HEK293 (cell line): Measurements from ENCODE around the gene H2AZ2.

Source experiments
- CTCF ChIA-PET: fragments of 350-600 bp; formaldehyde crosslinking; extraction: SDS; loops from one replicate; lab custom pipeline; 2021; ENCODE audit warnings: antibody characterized with exemption; lab: Yijun Ruan, JAX
- POLR2A ChIA-PET: fragments of 300-600 bp; formaldehyde crosslinking; extraction: SDS; loops from one replicate; lab custom pipeline; 2020; ENCODE audit warnings: antibody characterized with exemption, inconsistent platforms; lab: Yijun Ruan, JAX
- H3K27ac ChIP-seq: fragments of 200-500 bp; sonication (Bioruptor generic); 2 replicates; pipeline ENCODE4 v1.5.1; 2014; ENCODE audit warnings: low read depth, low read length, control low read depth, inconsistent platforms; ENCODE audit errors: extremely low read depth
- H3K36me3 ChIP-seq, 2 experiments: fragments of 200-500 bp in 1 of 2; sonication (Bioruptor generic) in 1 of 2; 1 replicate in 1 of 2; 2 replicates in 1 of 2; pipeline ENCODE4 v1.5.1; 2014 to 2017; ENCODE audit warnings: inconsistent platforms in 2 of 2, low read length in 2 of 2; ENCODE audit not compliant: control insufficient read depth in 2 of 2, insufficient read depth in 1 of 2
- H3K4me1 ChIP-seq: fragments of 200-500 bp; sonication (Bioruptor generic); 2 replicates; pipeline ENCODE4 v1.5.1; 2014; ENCODE audit warnings: mild to moderate bottlenecking, low read length, inconsistent platforms; ENCODE audit not compliant: control insufficient read depth, insufficient read depth
- H3K4me3 ChIP-seq: 2 replicates; pipeline ENCODE4 v1.5.1; 2011; ENCODE audit warnings: low read depth, mild to moderate bottlenecking, control low read depth, low read length, moderate library complexity
- H3K9me3 ChIP-seq: fragments of 200-500 bp; sonication (Bioruptor generic); 2 replicates; pipeline ENCODE4 v1.5.1; 2014; ENCODE audit warnings: low read depth, low read length, inconsistent platforms; ENCODE audit not compliant: control insufficient read depth, insufficient read depth
- GLIS2 ChIP-seq: fragments of 450-650 bp; formaldehyde crosslinking; IDR thresholded peaks from 2 replicates; pipeline ENCODE4 v1.5.1; 2016; ENCODE audit warnings: missing biosample characterization, missing genetic modification characterization
- IKZF3 ChIP-seq: fragments of 450-650 bp; IDR thresholded peaks from 2 replicates; pipeline ENCODE4 v1.5.0; 2018; ENCODE audit warnings: missing biosample characterization, mild to moderate bottlenecking, missing genetic modification characterization, moderate library complexity
- SCRT2 ChIP-seq: fragments of 450-650 bp; formaldehyde crosslinking; IDR thresholded peaks from 2 replicates; pipeline ENCODE4 v1.5.1; 2016; ENCODE audit warnings: missing biosample characterization, missing genetic modification characterization
- ZBTB10 ChIP-seq: fragments of 450-650 bp; formaldehyde crosslinking; IDR thresholded peaks from 2 replicates; pipeline ENCODE4 v1.5.1; 2016; ENCODE audit warnings: missing biosample characterization, missing genetic modification characterization
- ZBTB17 ChIP-seq: fragments of 450-650 bp; formaldehyde crosslinking; IDR thresholded peaks from 2 replicates; pipeline ENCODE4 v1.5.1; 2016; ENCODE audit warnings: missing biosample characterization, missing genetic modification characterization
- ZEB2 ChIP-seq: fragments of 450-650 bp; formaldehyde crosslinking; IDR thresholded peaks from 2 replicates; pipeline ENCODE4 v1.5.1; 2016; ENCODE audit warnings: missing biosample characterization, missing genetic modification characterization
- ZNF148 ChIP-seq: fragments of 450-650 bp; formaldehyde crosslinking; IDR thresholded peaks from 2 replicates; pipeline ENCODE4 v1.5.0; 2017; ENCODE audit warnings: missing biosample characterization, missing genetic modification characterization, borderline replicate concordance
- ZNF2 ChIP-seq: fragments of 450-650 bp; formaldehyde crosslinking; IDR thresholded peaks from 2 replicates; pipeline ENCODE4 v1.5.1; 2016; ENCODE audit warnings: missing biosample characterization, missing genetic modification characterization
- ZNF292 ChIP-seq: fragments of 450-650 bp; formaldehyde crosslinking; IDR thresholded peaks from 2 replicates; pipeline ENCODE4 v1.5.1; 2016; ENCODE audit warnings: low read depth, missing biosample characterization, missing genetic modification characterization, borderline replicate concordance
- ZNF530 ChIP-seq: fragments of 450-650 bp; formaldehyde crosslinking; IDR thresholded peaks from 2 replicates; pipeline ENCODE4 v1.5.1; 2016; ENCODE audit warnings: low read depth, missing biosample characterization, missing genetic modification characterization
- ZNF626 ChIP-seq: fragments of 450-650 bp; sonication (Bioruptor Pico); formaldehyde crosslinking; IDR thresholded peaks from 2 replicates; pipeline ENCODE4 v1.5.1; 2018; ENCODE audit warnings: missing biosample characterization, missing genetic modification characterization, inconsistent platforms
- TF ChIP-seq, protein P1 (sequence below): fragments of 450-650 bp; formaldehyde crosslinking; IDR thresholded peaks from 2 replicates; pipeline ENCODE4 v1.5.1; 2016; ENCODE audit warnings: missing biosample characterization, missing genetic modification characterization
- TF ChIP-seq, protein P2 (sequence below): fragments of 450-650 bp; formaldehyde crosslinking; IDR thresholded peaks from 2 replicates; pipeline ENCODE4 v1.5.1; 2016; ENCODE audit warnings: missing biosample characterization, missing genetic modification characterization, low read depth

Gene H2AZ2

GRCh38 chr7:44852590-44852989, 4.7 kb upstream of the H2AZ2 start:
- H3K9me3 ChIP-seq, result no peaks in the 10 kb centered on the region
- no peak overlapping the region for H3K4me3 ChIP-seq
- peaks cover 5% of the 10 kb centered on the region; the same call in 1 of the 2 replicates for H3K4me1 ChIP-seq
- no peak overlapping the region for H3K27ac ChIP-seq
- TF ChIP-seq IKZF3 (tag by site-specific recombination) (no peak), ZBTB17 (tag by site-specific recombination) (0 out of 2 replicates have a peak, but pooled peaks have one; percentile 11), ZEB2 (tag by site-specific recombination) (no peak), ZNF530 (tag by site-specific recombination) (no peak)
- TF ChIP-seq, protein P1, sequence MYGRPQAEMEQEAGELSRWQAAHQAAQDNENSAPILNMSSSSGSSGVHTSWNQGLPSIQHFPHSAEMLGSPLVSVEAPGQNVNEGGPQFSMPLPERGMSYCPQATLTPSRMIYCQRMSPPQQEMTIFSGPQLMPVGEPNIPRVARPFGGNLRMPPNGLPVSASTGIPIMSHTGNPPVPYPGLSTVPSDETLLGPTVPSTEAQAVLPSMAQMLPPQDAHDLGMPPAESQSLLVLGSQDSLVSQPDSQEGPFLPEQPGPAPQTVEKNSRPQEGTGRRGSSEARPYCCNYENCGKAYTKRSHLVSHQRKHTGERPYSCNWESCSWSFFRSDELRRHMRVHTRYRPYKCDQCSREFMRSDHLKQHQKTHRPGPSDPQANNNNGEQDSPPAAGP (tag by site-specific recombination), result no peak
- CTCF ChIA-PET, result interaction anchor here (0.8 to 2.7 kb wide), 3 partner anchors 13 to 283 kb away, joined by 3 to 7 read pairs (median 3); no protein-coding TSS in a partner anchor
- H3K36me3 ChIP-seq, result no peaks in the 10 kb centered on the region
- POLR2A ChIA-PET, result interaction anchor here (0.5 to 1.2 kb wide), 3 partner anchors 13 to 147 kb away, joined by 3 read pairs; no protein-coding TSS in a partner anchor

- H3K36me3 ChIP-seq, result no peaks in the 10 kb centered on the region
- no peak overlapping the region for H3K27ac ChIP-seq
- TF ChIP-seq, protein P2, sequence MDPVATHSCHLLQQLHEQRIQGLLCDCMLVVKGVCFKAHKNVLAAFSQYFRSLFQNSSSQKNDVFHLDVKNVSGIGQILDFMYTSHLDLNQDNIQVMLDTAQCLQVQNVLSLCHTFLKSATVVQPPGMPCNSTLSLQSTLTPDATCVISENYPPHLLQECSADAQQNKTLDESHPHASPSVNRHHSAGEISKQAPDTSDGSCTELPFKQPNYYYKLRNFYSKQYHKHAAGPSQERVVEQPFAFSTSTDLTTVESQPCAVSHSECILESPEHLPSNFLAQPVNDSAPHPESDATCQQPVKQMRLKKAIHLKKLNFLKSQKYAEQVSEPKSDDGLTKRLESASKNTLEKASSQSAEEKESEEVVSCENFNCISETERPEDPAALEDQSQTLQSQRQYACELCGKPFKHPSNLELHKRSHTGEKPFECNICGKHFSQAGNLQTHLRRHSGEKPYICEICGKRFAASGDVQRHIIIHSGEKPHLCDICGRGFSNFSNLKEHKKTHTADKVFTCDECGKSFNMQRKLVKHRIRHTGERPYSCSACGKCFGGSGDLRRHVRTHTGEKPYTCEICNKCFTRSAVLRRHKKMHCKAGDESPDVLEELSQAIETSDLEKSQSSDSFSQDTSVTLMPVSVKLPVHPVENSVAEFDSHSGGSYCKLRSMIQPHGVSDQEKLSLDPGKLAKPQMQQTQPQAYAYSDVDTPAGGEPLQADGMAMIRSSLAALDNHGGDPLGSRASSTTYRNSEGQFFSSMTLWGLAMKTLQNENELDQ (tag by site-specific recombination), result no peak
- TF ChIP-seq ZNF292, result no peak
- TF ChIP-seq GLIS2, result no peak
- no peak for TF ChIP-seq ZNF2 (tag by site-specific recombination)
- no peak for TF ChIP-seq SCRT2
- no peak for TF ChIP-seq ZNF148 (tag by site-specific recombination)
- no peak for TF ChIP-seq ZBTB10 (tag by site-specific recombination)
- TF ChIP-seq ZNF626, result no peak
- ChIA-PET POLR2A (interaction anchor here (0.5 to 3.5 kb wide), 7 partner anchors 15 to 276 kb away, joined by 3 to 33 read pairs (median 4); partner anchors contain the start of genes DDX56 and PURB), CTCF (interaction anchor here (0.5 to 3.1 kb wide), 6 partner anchors 54 to 286 kb away, joined by 3 to 9 read pairs (median 4); no protein-coding TSS in a partner anchor)
- peaks cover 10% of the 10 kb centered on the region for H3K4me1 ChIP-seq
- H3K9me3 ChIP-seq, result no peaks in the 10 kb centered on the region
- no peak overlapping the region for H3K4me3 ChIP-seq
These were observed 2.1 kb upstream of the H2AZ2 start for GRCh38 chr7:44849885-44850544.
